Loucy (cell line): Measurements from ENCODE around the gene C1orf105.

Experiments
- CTCF ChIP-seq: fragments of 200-600 bp; sonication (generic); conservative IDR thresholded peaks from 2 replicates; pipeline ENCODE4 v1.5.1; 2014; ENCODE audit warnings: mild to moderate bottlenecking, antibody characterized with exemption, low read length
- EZH2phosphoT487 ChIP-seq: fragments of 200-600 bp; IDR thresholded peaks from 2 replicates; pipeline ENCODE4 v1.6.1; 2018; ENCODE audit warnings: antibody characterized with exemption, mild to moderate bottlenecking, moderate library complexity, borderline replicate concordance

- TF ChIP-seq CTCF, result peak; percentile 98
- no peak for TF ChIP-seq EZH2phosphoT487
Observed at GRCh38 chr1:172429331-172430127, 9.0 kb downstream of the C1orf105 start.
